Astrocyte (in vitro differentiated cells and primary cell): ENCODE data around the gene LOXL4. TPM values are rescaled to one million over a fixed set of nuclear protein-coding genes. Genes with fewer than 3 reads are reported as not detected.
A peak's percentile ranks its signal among the peaks of the same experiment; 100 is the strongest.

ENCODE experiments used
- DNase-seq: peaks from one replicate; pipeline ENCODE4 v3.0.0-alpha.2; 2010; ENCODE audit warnings: low read depth
- FAIRE-seq: peaks from 2 replicates; lab custom pipeline; 2011; peaks lifted over from hg19 to GRCh38; lab: Jason Lieb, UNC
- H2AFZ ChIP-seq: 2 replicates; pipeline ENCODE4 v1.6.0; 2012; ENCODE audit warnings: low read depth, low read length, inconsistent platforms
- H3K27ac ChIP-seq: 2 replicates; pipeline ENCODE4 v1.5.1; 2011; ENCODE audit warnings: low read depth, low read length, inconsistent platforms
- H3K27me3 ChIP-seq: 2 replicates; pipeline ENCODE4 v1.6.0; 2011; ENCODE audit warnings: low read length, inconsistent platforms; ENCODE audit not compliant: insufficient read depth
- H3K36me3 ChIP-seq: 2 replicates; pipeline ENCODE4 v1.5.1; 2011; ENCODE audit warnings: low read length, inconsistent platforms; ENCODE audit not compliant: insufficient read depth
- H3K4me1 ChIP-seq: 2 replicates; pipeline ENCODE4 v1.5.1; 2011; ENCODE audit warnings: low read length, inconsistent platforms; ENCODE audit not compliant: insufficient read depth
- H3K4me2 ChIP-seq: 2 replicates; pipeline ENCODE4 v1.6.0; 2012; ENCODE audit warnings: low read length, inconsistent platforms
- H3K4me3 ChIP-seq: 2 replicates; pipeline ENCODE4 v1.5.1; 2011; ENCODE audit warnings: low read depth, mild to moderate bottlenecking, low read length, inconsistent platforms; ENCODE audit not compliant: insufficient read depth
- H3K79me2 ChIP-seq: 2 replicates; pipeline ENCODE4 v1.6.0; 2012; ENCODE audit warnings: mild to moderate bottlenecking, low read length, inconsistent platforms; ENCODE audit not compliant: insufficient read depth
- H3K9ac ChIP-seq: 2 replicates; pipeline ENCODE4 v1.6.0; 2012; ENCODE audit warnings: mild to moderate bottlenecking, low read length, inconsistent platforms
- H3K9me3 ChIP-seq: 2 replicates; pipeline ENCODE4 v1.5.1; 2012; ENCODE audit warnings: low read depth, mild to moderate bottlenecking, low read length, inconsistent platforms; ENCODE audit not compliant: insufficient read depth
- H4K20me1 ChIP-seq: 2 replicates; pipeline ENCODE4 v1.6.0; 2012; ENCODE audit warnings: low read length, inconsistent platforms; ENCODE audit not compliant: insufficient read depth
- H3K27ac Mint-ChIP-seq: one replicate; pipeline ENCODE4 v1.8.0; 2021; ENCODE audit warnings: mild to moderate bottlenecking, mixed read lengths; ENCODE audit not compliant: unreplicated experiment
- H3K27me3 Mint-ChIP-seq: one replicate; pipeline ENCODE4 v1.8.0; 2021; ENCODE audit warnings: low read depth, mixed read lengths; ENCODE audit not compliant: unreplicated experiment
- H3K36me3 Mint-ChIP-seq: one replicate; pipeline ENCODE4 v1.8.0; 2021; ENCODE audit warnings: low read depth, mixed read lengths; ENCODE audit not compliant: unreplicated experiment
- H3K4me1 Mint-ChIP-seq: one replicate; pipeline ENCODE4 v1.8.0; 2021; ENCODE audit warnings: low read depth, mixed read lengths; ENCODE audit not compliant: unreplicated experiment
- H3K4me3 Mint-ChIP-seq: one replicate; pipeline ENCODE4 v1.8.0; 2021; ENCODE audit warnings: mild to moderate bottlenecking, moderate library complexity, mixed read lengths; ENCODE audit not compliant: unreplicated experiment
- H3K9me3 Mint-ChIP-seq: one replicate; pipeline ENCODE4 v1.8.0; 2021; ENCODE audit warnings: mild to moderate bottlenecking, mixed read lengths; ENCODE audit not compliant: unreplicated experiment
- EZH2 ChIP-seq: IDR thresholded peaks from 2 replicates; pipeline ENCODE4 v1.6.1; 2012; ENCODE audit warnings: mild to moderate bottlenecking, low read length, inconsistent platforms; ENCODE audit not compliant: insufficient read depth
- total RNA-seq: library from RNA; stranded (reverse); gene quantifications from 2 replicates; pipeline ENCODE4 v1.2.1, GENCODE V29; 2021
- TF ChIP-seq, protein P1 (sequence below): IDR thresholded peaks from 2 replicates; pipeline ENCODE4 v1.5.1; 2011; ENCODE audit warnings: low read depth, mild to moderate bottlenecking, inconsistent platforms, low read length, moderate library complexity; ENCODE audit not compliant: insufficient read depth

Gene LOXL4
- total RNA-seq, 1 donor from 2014 or later, result 26.6 TPM

DNA sequence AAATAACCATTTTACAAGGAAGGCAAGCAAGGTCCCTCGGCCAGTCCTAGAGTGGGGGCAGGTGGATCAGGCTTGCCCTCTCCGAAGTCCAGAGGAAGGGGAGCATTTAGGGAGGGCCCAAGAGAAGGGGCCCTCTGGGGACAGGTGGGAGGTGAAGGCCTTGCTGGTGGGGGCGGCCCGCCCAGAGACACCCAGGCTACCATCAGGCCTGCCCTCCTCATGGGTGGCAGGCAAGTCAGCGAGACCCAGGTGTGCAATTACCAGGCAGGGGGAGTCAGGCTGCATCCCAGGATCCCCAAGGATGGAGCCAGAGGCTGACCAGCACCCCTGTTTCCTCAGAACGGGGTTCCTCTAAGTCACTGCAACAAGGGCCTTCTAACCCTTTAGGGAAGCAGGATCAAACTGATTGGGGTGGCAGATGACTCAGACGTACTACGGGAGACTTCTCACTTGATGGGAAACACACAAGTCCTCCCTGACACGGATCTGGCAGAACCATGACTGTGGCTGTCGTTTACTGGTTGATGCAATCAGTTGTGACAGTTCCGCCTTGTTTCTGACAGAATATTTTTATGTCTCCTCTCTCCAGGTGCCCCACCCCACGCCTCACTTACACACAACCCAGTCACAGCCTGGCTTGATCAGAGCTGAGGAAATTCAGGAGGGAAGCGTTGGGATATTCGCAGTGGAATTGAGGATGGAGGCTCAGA, 8.2 kb downstream of the LOXL4 start:
- Histone ChIP-seq H3K9ac (no peak overlapping the region), H3K27me3 (no peaks in the 10 kb centered on the region), H3K9me3 (no peaks in the 10 kb centered on the region), H3K79me2 (no peaks in the 10 kb centered on the region), H2AFZ (no peak overlapping the region), H3K4me1 (peaks cover 3% of the 10 kb centered on the region), H3K4me2 (no peak overlapping the region), H3K27ac (no peak overlapping the region), H3K36me3 (no peaks in the 10 kb centered on the region), H4K20me1 (no peaks in the 10 kb centered on the region), H3K4me3 (no peak overlapping the region)
- Mint-ChIP-seq H3K27me3 (no peaks in the 10 kb centered on the region), H3K36me3 (peaks cover 18% of the 10 kb centered on the region), H3K4me1 (peaks cover 12% of the 10 kb centered on the region), H3K9me3 (no peaks in the 10 kb centered on the region), H3K27ac (peak overlapping the region; percentile 50), H3K4me3 (no peak overlapping the region)
- no peak for FAIRE-seq
- no peak for DNase-seq
- TF ChIP-seq EZH2, result no peak
- TF ChIP-seq, protein P1, sequence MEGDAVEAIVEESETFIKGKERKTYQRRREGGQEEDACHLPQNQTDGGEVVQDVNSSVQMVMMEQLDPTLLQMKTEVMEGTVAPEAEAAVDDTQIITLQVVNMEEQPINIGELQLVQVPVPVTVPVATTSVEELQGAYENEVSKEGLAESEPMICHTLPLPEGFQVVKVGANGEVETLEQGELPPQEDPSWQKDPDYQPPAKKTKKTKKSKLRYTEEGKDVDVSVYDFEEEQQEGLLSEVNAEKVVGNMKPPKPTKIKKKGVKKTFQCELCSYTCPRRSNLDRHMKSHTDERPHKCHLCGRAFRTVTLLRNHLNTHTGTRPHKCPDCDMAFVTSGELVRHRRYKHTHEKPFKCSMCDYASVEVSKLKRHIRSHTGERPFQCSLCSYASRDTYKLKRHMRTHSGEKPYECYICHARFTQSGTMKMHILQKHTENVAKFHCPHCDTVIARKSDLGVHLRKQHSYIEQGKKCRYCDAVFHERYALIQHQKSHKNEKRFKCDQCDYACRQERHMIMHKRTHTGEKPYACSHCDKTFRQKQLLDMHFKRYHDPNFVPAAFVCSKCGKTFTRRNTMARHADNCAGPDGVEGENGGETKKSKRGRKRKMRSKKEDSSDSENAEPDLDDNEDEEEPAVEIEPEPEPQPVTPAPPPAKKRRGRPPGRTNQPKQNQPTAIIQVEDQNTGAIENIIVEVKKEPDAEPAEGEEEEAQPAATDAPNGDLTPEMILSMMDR, result no peak

DNA sequence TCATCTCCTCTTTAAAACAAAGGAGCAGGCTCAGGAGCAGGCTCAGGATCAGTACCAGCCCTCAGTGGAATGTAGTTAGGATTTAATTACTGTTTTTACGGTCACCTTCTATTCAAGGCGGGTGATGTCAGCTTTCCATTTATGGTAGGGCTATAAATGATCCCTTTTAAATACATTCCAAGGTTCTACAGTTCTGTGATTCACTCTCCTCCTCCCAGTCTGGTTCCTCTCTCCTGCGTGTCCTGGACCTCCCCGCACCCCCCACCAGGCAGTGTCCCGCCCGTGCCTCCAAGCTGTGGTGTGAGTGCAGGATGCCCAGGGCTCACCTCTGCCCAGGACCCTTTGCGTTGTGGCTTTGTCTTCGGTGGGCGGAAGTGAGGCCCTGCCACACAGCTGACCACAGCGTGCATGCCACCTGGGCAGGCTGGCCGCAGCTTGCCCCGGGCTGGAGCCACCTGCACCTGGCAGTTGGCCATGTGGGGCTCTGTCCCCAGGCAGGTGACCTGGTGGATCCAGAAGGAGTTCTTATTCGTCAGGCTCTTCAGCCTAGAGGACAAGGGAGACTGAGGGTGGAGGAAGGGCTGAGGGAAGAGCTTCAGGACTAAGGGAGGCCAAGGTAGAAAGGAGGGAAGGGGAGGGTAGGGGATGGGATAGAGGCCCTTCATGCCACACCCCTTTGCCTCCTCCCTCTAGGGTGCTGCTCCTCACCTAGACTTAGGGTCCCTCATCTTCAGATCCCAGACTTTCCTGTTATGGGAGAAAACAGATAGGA, 9.1 kb downstream of the LOXL4 start:
- Histone ChIP-seq H3K9ac (no peak overlapping the region), H2AFZ (no peak overlapping the region), H3K79me2 (no peaks in the 10 kb centered on the region), H3K27ac (no peak overlapping the region), H3K4me3 (no peak overlapping the region), H3K4me1 (peaks cover 3% of the 10 kb centered on the region), H3K9me3 (no peaks in the 10 kb centered on the region), H3K36me3 (no peaks in the 10 kb centered on the region), H3K4me2 (no peak overlapping the region), H4K20me1 (no peaks in the 10 kb centered on the region), H3K27me3 (no peaks in the 10 kb centered on the region)
- DNase-seq (no peak), FAIRE-seq (no peak)
- H3K27ac Mint-ChIP-seq, result no peak overlapping the region
- no peaks in the 10 kb centered on the region for H3K9me3 Mint-ChIP-seq
- H3K4me3 Mint-ChIP-seq, result no peak overlapping the region
- H3K4me1 Mint-ChIP-seq, result peaks cover 7% of the 10 kb centered on the region
- TF ChIP-seq, protein P1, result no peak
- TF ChIP-seq EZH2, result no peak
- H3K36me3 Mint-ChIP-seq, result peaks cover 15% of the 10 kb centered on the region
- no peaks in the 10 kb centered on the region for H3K27me3 Mint-ChIP-seq
